ENCODE data around the gene CDC73. TPM values are rescaled to one million over a fixed set of nuclear protein-coding genes. Genes with fewer than 3 reads are reported as not detected.
"Not testable (repeated sequence)": the region's sequence is repeated elsewhere in the genome, so short reads cannot be mapped to it uniquely, and the experiment has no call there.

CDC73 gene
- total RNA-seq, 1 experiment from 2014 or later = 62.5 TPM

DNA sequence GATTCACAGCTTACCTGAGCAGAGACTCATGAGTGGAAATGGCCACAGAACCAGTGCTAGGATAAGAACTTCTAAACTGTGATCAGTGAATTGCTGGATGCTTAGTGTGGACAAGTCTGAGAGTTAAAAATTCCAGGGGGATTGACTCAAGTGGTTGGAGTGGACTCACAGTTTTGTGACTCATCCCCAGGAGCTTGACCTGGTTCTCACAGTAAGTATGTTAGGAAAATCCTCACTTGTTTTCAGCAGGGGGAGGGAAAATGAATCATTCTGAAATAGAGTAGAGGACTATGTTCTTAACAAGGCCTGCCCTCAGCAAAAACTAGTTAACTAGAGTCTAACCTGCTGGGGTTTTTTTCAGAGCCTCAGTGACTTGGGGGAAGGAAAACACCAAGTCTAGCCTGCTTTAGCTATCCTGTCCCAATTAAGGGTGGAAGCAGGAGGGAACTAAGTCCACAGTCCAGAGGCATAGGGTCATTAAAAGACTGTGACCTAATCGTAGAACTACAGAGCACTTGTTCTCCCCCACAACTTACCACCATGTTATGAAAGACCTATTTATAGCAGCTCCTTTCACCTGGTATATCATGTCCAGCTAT lies 6.1 kb upstream of the CDC73 start:
- no peak overlapping the region; a peak in 2 of 7 replicates for H3K27ac Mint-ChIP-seq
- no peak overlapping the region for H4K8ac ChIP-seq (replicated peaks; ENCODE audit: insufficient read length, low read depth, low read length)
- no peak overlapping the region for H3K18ac ChIP-seq (ENCODE audit: insufficient read length, low read depth, low read length)
- TF ChIP-seq, protein P1, sequence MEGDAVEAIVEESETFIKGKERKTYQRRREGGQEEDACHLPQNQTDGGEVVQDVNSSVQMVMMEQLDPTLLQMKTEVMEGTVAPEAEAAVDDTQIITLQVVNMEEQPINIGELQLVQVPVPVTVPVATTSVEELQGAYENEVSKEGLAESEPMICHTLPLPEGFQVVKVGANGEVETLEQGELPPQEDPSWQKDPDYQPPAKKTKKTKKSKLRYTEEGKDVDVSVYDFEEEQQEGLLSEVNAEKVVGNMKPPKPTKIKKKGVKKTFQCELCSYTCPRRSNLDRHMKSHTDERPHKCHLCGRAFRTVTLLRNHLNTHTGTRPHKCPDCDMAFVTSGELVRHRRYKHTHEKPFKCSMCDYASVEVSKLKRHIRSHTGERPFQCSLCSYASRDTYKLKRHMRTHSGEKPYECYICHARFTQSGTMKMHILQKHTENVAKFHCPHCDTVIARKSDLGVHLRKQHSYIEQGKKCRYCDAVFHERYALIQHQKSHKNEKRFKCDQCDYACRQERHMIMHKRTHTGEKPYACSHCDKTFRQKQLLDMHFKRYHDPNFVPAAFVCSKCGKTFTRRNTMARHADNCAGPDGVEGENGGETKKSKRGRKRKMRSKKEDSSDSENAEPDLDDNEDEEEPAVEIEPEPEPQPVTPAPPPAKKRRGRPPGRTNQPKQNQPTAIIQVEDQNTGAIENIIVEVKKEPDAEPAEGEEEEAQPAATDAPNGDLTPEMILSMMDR (conservative IDR thresholded peaks at IDR 0.05) = no peak
- no peaks in the 10 kb centered on the region for H3K36me3 Mint-ChIP-seq (ENCODE audit: insufficient read depth in 1 of 3, low read depth in 3 of 3)
- H3K4me1 Mint-ChIP-seq = peaks cover 28 to 31% of the 10 kb centered on the region in 2 experiments
- H4K5ac ChIP-seq (ENCODE audit: insufficient read length, low read depth, low read length) = no peak overlapping the region
- no peaks in the 10 kb centered on the region for H4K20me1 ChIP-seq (ENCODE audit: control insufficient read depth, insufficient read depth, insufficient read length)
- no peak overlapping the region for H3K14ac ChIP-seq (ENCODE audit: insufficient read depth, low read length)
- WGBS (ENCODE audit: extremely low coverage, insufficient read length, low lambda C conversion rate) = no CpG with 5 or more reads among the region's 1 CpG
- no peak overlapping the region for H3K4me2 ChIP-seq (ENCODE audit: insufficient read depth, insufficient read length, low read length)
- H2BK12ac ChIP-seq (ENCODE audit: insufficient read length, low read depth, low read length) = no peak overlapping the region
- no peak overlapping the region for H3K56ac ChIP-seq (ENCODE audit: insufficient read length, low read depth, low read length)
- no peaks in the 10 kb centered on the region for H3K79me2 ChIP-seq (ENCODE audit: insufficient read depth, low read length)
- no peak overlapping the region for H3K27ac ChIP-seq (ENCODE audit: insufficient read length, low read depth, low read length)
- no peaks in the 10 kb centered on the region for H3K23me2 ChIP-seq (ENCODE audit: insufficient read length, low read depth, low read length, poor library complexity, severe bottlenecking)
- H3K4me3 Mint-ChIP-seq = no peak overlapping the region
- H2BK120ac ChIP-seq (ENCODE audit: low read depth, low read length, poor library complexity, severe bottlenecking) = no peak overlapping the region
- no peaks in the 10 kb centered on the region for H3K27me3 ChIP-seq (ENCODE audit: insufficient read depth, low read length)
- no peak for DNase-seq
- peaks cover 7% of the 10 kb centered on the region; the same call in 1 of the 2 replicates for H3K27me3 Mint-ChIP-seq (ENCODE audit: low read depth)
- H4K91ac ChIP-seq (ENCODE audit: insufficient read length, low read depth, low read length) = no peak overlapping the region
- H3T11ph ChIP-seq (ENCODE audit: low read length) = no peak overlapping the region
- no peaks in the 10 kb centered on the region for H3K9me3 Mint-ChIP-seq
- H3K4ac ChIP-seq (ENCODE audit: low read depth, low read length) = no peak overlapping the region
- H3K4me1 ChIP-seq (ENCODE audit: insufficient read depth, low read length) = peaks cover 7% of the 10 kb centered on the region; the same call in 1 of the 2 replicates
- no peak overlapping the region for H2BK20ac ChIP-seq (ENCODE audit: low read depth, low read length, poor library complexity, severe bottlenecking)
- H2BK15ac ChIP-seq (ENCODE audit: low read depth, low read length) = no peak overlapping the region
- no peak overlapping the region for H2AK5ac ChIP-seq (ENCODE audit: insufficient read length, low read length)
- H2AFZ ChIP-seq (ENCODE audit: low read length) = peak overlapping the region; percentile 40
- H3K79me1 ChIP-seq (ENCODE audit: insufficient read depth, low read depth, low read length, poor library complexity, severe bottlenecking) = no peaks in the 10 kb centered on the region
- no peak overlapping the region for H2BK5ac ChIP-seq (ENCODE audit: insufficient read length, low read length)
- no peak overlapping the region for H3K23ac ChIP-seq (ENCODE audit: insufficient read length, low read depth, low read length)
- no peak overlapping the region for H3K9ac ChIP-seq (ENCODE audit: extremely low read depth, insufficient read length, low read length)
- no peaks in the 10 kb centered on the region for H3K9me3 ChIP-seq (ENCODE audit: control insufficient read depth, low read depth, low read length)

GRCh38 chr1:193117167-193117566 lies 4.7 kb upstream of the CDC73 start:
- H3T11ph ChIP-seq (ENCODE audit: low read length); H3K27me3 ChIP-seq (ENCODE audit: insufficient read depth, low read length); H3K27ac Mint-ChIP-seq; H2BK5ac ChIP-seq (ENCODE audit: insufficient read length, low read length); H2BK20ac ChIP-seq (ENCODE audit: low read depth, low read length, poor library complexity, severe bottlenecking); H3K9me3 Mint-ChIP-seq; H3K79me1 ChIP-seq (ENCODE audit: insufficient read depth, low read depth, low read length, poor library complexity, severe bottlenecking); H3K4me3 Mint-ChIP-seq; H3K23me2 ChIP-seq (ENCODE audit: insufficient read length, low read depth, low read length, poor library complexity, severe bottlenecking); H3K9ac ChIP-seq (ENCODE audit: extremely low read depth, insufficient read length, low read length); H3K23ac ChIP-seq (ENCODE audit: insufficient read length, low read depth, low read length); H3K4me2 ChIP-seq (ENCODE audit: insufficient read depth, insufficient read length, low read length); H3K18ac ChIP-seq (ENCODE audit: insufficient read length, low read depth, low read length); H3K36me3 Mint-ChIP-seq (ENCODE audit: insufficient read depth in 1 of 3, low read depth in 3 of 3); H3K27ac ChIP-seq (ENCODE audit: insufficient read length, low read depth, low read length); H2AFZ ChIP-seq (ENCODE audit: low read length); H3K9me3 ChIP-seq (ENCODE audit: control insufficient read depth, low read depth, low read length); H3K14ac ChIP-seq (ENCODE audit: insufficient read depth, low read length); H4K91ac ChIP-seq (ENCODE audit: insufficient read length, low read depth, low read length); H3K56ac ChIP-seq (ENCODE audit: insufficient read length, low read depth, low read length); H4K20me1 ChIP-seq (ENCODE audit: control insufficient read depth, insufficient read depth, insufficient read length); H3K79me2 ChIP-seq (ENCODE audit: insufficient read depth, low read length); H2BK15ac ChIP-seq (ENCODE audit: low read depth, low read length); H2BK12ac ChIP-seq (ENCODE audit: insufficient read length, low read depth, low read length); H2BK120ac ChIP-seq (ENCODE audit: low read depth, low read length, poor library complexity, severe bottlenecking); H2AK5ac ChIP-seq (ENCODE audit: insufficient read length, low read length); H3K4ac ChIP-seq (ENCODE audit: low read depth, low read length); DNase-seq; H4K8ac ChIP-seq (replicated peaks; ENCODE audit: insufficient read length, low read depth, low read length); H3K4me1 ChIP-seq (ENCODE audit: insufficient read depth, low read length); H4K5ac ChIP-seq (ENCODE audit: insufficient read length, low read depth, low read length): not testable (repeated sequence)
- Mint-ChIP-seq H3K27me3 (ENCODE audit: low read depth) (peaks cover 11% of the 10 kb centered on the region), H3K4me1 (peaks cover 22 to 26% of the 10 kb centered on the region in 2 experiments)
- no CpG with 5 or more reads among the region's 6 CpGs for WGBS (ENCODE audit: extremely low coverage, insufficient read length, low lambda C conversion rate)

Data from H9 (cell line).